GM19035 (cell line): Measurements from ENCODE around the gene NT5C2.
"Not testable (repeated sequence)": the region's sequence is repeated elsewhere in the genome, so short reads cannot be mapped to it uniquely, and the experiment has no call there.

Experiments
- ATAC-seq: cut with Tn5 transposase; IDR thresholded peaks from one replicate; pipeline ENCODE4 v1.9.1; 2021; ENCODE audit not compliant: unreplicated experiment

The NT5C2 gene

GRCh38 chr10:103202319-103202718, 9.2 kb upstream of the NT5C2 start:
- ATAC-seq, result no peak

- ATAC-seq, result no peak
These were observed 6.4 kb upstream of the NT5C2 start for GRCh38 chr10:103199488-103199887.

GRCh38 chr10:103198648-103199047, 5.6 kb upstream of the NT5C2 start:
- ATAC-seq, result no peak

- no peak for ATAC-seq
These were observed 4.8 kb upstream of the NT5C2 start for GRCh38 chr10:103197903-103198302.

GRCh38 chr10:103197174-103197573, 4.1 kb upstream of the NT5C2 start:
- ATAC-seq, result no peak

- no peak for ATAC-seq
These were observed 3.4 kb upstream of the NT5C2 start for GRCh38 chr10:103196516-103196915.

GRCh38 chr10:103193820-103194529, 903 bp upstream of the NT5C2 start:
- no peak for ATAC-seq

- peak; percentile 57 for ATAC-seq
These were observed 493 bp downstream of the NT5C2 start for GRCh38 chr10:103192451-103193106.

GRCh38 chr10:103192089-103192450, 1.0 kb downstream of the NT5C2 start:
- no peak for ATAC-seq

- not testable (repeated sequence) for ATAC-seq
These were observed 1.9 kb downstream of the NT5C2 start for GRCh38 chr10:103191198-103191597.

GRCh38 chr10:103188853-103189252, 4.2 kb downstream of the NT5C2 start:
- no peak for ATAC-seq

GRCh38 chr10:103186128-103186527, 6.9 kb downstream of the NT5C2 start:
- no peak for ATAC-seq

- ATAC-seq, result no peak
These were observed 8.5 kb downstream of the NT5C2 start for GRCh38 chr10:103184615-103185014.

- not testable (repeated sequence) for ATAC-seq
These were observed 9.1 kb downstream of the NT5C2 start for GRCh38 chr10:103183991-103184451.

- ATAC-seq, result no peak
These were observed 11.8 kb downstream of the NT5C2 start for GRCh38 chr10:103181244-103181643.

- no peak for ATAC-seq
These were observed 12.6 kb downstream of the NT5C2 start for GRCh38 chr10:103180491-103180890.

- ATAC-seq, result no peak
These were observed 15.9 kb downstream of the NT5C2 start for GRCh38 chr10:103177123-103177522.

- no peak for ATAC-seq
These were observed 17.3 kb downstream of the NT5C2 start for GRCh38 chr10:103175580-103176285.

GRCh38 chr10:103174324-103174723, 18.7 kb downstream of the NT5C2 start:
- not testable (repeated sequence) for ATAC-seq

GRCh38 chr10:103171278-103171677, 21.8 kb downstream of the NT5C2 start:
- no peak for ATAC-seq

GRCh38 chr10:103168438-103168837, 24.6 kb downstream of the NT5C2 start:
- no peak for ATAC-seq

GRCh38 chr10:103167554-103167953, 25.5 kb downstream of the NT5C2 start:
- ATAC-seq, result not testable (repeated sequence)
